ENCODE results near the gene PYGO2.

The PYGO2 gene, protein sequence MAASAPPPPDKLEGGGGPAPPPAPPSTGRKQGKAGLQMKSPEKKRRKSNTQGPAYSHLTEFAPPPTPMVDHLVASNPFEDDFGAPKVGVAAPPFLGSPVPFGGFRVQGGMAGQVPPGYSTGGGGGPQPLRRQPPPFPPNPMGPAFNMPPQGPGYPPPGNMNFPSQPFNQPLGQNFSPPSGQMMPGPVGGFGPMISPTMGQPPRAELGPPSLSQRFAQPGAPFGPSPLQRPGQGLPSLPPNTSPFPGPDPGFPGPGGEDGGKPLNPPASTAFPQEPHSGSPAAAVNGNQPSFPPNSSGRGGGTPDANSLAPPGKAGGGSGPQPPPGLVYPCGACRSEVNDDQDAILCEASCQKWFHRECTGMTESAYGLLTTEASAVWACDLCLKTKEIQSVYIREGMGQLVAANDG

GRCh38 chr1:154961207-154962155 is at the start of gene PYGO2:
Gene PYGO2 (minus strand): TSS chr1:154961782. CDS start chr1:154961576, 206 bp downstream.
- DNase-seq (ENCODE audit: low read depth in 2 of 2, low spot score in 1 of 2): peak in 1 of 2 donors; percentile 58

GRCh38 chr1:155011004-155011416 is 49.4 kb upstream of the PYGO2 start:
- DNase-seq (ENCODE audit: low read depth in 2 of 2, low spot score in 1 of 2): no peak

DNA sequence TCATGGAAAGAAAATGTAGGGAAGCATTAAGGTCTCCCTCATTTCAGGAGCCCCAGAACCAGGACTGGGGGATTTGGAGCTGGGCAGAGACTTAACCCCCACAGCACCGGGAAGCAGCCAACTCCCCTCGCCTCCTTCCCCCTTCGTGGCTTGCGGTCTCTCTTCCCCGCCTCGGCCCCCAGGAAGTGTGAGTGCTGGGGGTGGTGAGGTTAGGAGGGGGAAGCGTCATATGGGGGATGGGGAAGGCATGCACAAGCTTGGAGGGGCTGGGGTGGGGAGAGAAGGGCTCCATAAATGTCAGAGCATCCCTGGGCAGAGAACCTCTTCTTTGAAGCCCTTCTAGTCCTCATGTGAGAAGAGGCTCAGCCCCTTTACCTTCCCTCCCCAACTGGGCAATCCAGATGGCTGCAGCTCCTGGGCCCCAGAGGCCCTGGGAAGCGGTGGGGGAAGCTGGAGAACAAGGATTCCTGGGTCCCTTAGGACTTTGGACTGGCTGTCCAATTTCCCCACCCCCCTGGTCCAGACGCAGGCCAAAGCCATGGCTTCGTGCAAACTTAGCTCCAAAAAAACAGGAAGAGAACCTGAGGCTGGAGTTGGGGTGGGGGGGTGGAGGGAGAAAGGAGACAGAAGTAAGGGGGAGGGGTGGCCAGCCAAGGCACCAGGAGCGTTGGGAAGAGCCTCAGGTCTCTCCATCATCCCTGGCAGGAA is 48.8 kb upstream of the PYGO2 start:
- no peak for DNase-seq (ENCODE audit: low read depth in 2 of 2, low spot score in 1 of 2)

DNA sequence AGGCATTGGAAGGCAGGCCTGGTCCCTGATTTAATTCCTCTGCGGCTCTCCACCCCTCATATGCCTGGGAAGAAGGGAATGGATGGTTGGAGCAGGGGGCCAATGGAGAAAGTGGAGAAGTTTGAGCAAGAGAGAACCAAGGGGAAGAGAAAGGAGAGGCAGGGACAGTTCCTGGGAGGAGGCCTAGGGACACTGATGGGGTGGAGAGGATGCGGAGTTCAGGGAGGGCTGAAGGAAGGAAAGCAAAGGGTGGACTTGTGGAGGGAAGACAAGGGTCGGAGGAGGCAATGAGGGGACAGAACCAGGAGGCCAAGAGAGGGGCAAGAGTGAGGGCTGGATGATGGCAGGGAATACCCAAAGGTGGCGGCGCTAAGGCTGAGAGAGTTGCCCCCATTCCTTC is 48.2 kb upstream of the PYGO2 start:
- DNase-seq (ENCODE audit: low read depth in 2 of 2, low spot score in 1 of 2): no peak

DNA sequence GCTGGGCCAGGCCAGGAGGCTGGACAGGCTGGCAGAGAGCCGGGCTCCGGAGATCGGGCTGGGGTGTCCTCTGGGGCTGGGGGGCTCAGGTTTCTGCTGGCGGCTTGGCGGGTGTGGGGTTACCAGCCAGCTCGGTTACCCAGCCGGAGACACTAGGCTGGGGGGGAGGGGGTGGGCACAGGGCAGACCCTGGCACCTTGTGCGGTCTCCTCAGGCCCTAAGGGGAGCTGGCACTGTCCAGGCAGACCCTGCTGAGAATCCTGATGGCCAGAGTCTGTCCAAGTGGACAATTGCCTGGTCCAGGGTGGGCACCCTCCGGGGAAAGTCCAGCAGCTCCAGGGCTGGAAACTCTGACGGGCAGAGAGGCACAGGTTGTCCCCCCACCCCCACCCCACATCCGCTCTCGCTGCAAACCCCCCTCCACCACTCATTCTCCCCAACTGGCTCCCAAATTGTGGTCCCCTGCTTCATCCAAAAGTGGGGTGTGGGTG is 47.7 kb upstream of the PYGO2 start:
- DNase-seq (ENCODE audit: low read depth in 2 of 2, low spot score in 1 of 2): no peak

DNA sequence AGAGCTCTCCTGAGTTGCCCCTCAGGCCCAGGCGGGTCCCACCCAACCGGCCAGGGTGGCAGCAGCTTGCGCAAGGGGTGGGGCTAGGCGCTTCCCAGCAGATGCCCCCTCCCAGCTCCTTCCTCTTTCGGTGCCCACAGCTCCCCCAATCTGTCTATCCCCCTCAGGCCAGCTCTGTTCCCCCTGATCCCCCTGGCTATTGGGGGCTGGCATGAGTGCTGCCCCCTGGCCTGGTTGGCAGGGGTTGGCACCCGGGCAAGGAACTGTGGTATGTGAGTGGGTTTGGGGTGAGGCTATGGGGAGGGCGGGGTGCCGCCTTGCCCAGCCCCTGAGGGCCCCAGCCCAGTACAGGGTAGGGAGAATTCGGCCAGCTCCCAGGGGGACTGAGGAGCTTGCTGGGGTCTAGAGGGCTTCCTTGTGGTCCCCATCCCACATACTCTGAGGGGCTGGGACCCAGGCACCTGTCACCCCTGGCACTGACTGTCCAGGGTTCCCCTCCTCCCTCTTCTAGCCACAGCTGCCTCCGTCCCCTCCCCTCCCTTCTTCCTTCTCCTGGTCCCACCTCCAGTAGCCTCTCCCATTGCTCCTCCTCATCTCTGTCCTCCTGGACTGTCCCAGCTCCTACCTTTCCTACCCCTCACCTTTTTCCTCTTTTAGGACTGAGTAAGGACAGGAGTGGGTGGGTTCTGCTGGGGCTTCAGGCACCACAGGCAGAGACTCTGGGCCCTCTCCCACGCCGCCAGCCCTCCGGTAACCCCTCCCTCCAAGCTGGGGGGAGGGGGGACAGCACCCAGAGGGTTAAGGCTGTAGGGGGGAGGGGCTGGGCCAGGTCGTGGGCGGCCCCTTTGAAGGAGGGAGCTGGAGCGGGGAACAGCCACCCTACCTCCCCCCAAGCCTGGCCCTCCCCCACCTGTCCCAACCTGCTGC is 46.7 kb upstream of the PYGO2 start:
- no peak for DNase-seq (ENCODE audit: low read depth in 2 of 2, low spot score in 1 of 2)

DNA sequence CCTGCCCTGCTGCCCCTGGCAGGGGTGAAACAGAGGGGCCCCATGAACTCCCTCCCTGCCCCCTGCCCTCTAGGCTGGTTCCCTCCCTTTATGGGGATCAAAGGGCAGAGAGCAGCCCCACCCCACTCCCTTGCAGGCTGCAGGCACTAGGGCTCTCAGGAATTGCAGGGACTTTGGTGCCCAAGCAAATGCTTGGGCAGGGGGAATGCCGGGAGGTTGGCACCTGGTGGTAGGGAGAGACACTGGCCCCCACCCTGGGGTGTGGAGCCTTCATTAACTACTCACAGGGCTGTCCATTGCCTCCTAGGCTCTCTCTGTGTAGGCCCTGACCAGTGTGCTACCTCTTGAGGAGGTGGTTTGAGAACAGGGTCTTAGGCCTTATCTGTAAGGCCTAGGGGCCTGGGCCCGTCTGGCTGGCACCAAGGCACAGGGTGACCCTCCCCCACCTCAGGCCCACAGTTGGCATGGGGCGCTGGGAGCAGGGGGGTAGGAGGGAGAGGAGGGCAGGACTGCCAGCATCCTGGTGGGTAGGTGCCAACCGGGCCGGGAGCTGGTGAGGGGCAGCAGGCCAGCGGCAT is 45.8 kb upstream of the PYGO2 start:
- no peak for DNase-seq (ENCODE audit: low read depth in 2 of 2, low spot score in 1 of 2)

DNA sequence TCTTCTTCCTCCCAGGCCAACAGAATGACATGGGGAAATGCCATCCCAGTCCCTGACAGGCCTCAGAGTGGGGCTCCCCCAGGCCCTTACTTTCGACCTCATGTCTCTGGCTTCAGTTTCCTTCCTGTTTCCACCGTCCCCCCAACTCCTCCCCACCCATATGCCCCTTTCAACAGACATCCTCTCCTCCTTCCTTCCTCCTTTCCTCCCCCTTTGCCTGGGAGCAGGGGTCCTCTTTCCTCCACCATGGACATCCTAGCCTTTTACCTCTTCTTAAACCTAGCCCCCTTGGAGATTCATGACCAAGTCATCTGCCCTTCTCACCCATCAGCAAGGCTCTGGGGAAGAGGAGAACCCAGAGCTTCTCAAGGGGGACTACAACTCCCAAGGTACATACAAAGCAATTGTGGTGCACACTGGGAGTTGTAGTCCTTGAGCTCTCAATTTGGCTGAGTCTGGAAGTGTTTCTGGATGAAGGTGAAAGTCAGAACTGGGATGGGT is 45.1 kb upstream of the PYGO2 start:
- no peak for DNase-seq (ENCODE audit: low read depth in 2 of 2, low spot score in 1 of 2)

GRCh38 chr1:155005076-155006011 is 43.8 kb upstream of the PYGO2 start:
- no peak for DNase-seq (ENCODE audit: low read depth in 2 of 2, low spot score in 1 of 2)

GRCh38 chr1:155004352-155005075 is 42.9 kb upstream of the PYGO2 start:
- DNase-seq (ENCODE audit: low read depth in 2 of 2, low spot score in 1 of 2): no peak

DNA sequence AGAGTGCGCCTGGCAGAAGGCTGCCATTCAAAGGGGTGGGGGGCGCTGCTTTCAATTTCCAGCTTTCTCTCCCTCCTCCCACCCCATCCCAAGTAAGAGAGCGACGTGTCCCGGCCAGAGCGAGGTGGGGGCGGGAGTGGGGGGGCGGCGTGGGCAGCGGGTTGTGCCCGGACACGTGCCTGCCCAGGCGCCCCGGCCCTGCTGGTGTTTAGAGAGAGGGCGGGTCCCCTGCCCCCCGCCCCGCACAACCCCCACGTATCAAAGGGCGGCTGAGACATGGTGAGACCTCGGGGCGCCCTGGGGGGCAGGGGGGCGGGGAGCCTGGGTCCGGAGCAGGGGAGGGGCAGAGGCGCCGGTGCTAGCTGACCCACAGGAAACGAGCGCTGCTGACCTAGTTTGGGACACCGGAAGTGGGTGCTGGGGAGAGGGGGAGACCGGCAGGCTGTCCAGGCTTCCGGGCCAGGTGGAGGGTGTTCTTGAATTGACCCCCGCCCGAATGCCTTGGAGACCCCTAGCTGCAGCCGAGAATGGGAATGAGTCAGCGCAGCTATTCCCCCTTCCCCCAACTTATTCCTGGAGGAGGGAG is 42.3 kb upstream of the PYGO2 start:
- no peak for DNase-seq (ENCODE audit: low read depth in 2 of 2, low spot score in 1 of 2)

DNA sequence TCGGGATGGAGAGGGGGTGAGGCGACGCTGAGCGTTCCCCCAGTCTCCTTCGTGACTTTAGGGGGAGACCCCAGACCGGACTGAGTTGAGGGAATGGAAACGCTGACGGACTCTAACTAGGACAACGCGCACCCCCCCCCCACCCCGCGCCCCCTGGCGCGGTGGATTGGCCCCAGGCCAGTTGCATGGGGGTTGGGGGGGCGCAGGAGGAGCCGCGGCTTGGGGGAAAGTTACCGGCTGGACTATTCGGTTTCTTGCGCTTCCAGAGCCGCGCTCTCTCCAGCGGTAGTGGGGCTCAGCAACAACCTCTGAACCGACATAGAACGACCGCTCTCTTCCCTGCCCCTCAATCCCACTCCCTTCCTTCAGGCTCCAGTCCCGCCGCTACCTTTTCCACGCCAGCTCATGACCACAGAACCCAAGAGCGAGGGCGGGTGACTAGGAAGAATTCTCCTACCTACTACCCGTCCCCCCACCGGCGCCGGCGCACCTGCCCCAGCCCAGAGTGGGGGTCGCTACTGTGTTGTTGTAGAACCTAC is 41.7 kb upstream of the PYGO2 start:
- no peak for DNase-seq (ENCODE audit: low read depth in 2 of 2, low spot score in 1 of 2)

DNA sequence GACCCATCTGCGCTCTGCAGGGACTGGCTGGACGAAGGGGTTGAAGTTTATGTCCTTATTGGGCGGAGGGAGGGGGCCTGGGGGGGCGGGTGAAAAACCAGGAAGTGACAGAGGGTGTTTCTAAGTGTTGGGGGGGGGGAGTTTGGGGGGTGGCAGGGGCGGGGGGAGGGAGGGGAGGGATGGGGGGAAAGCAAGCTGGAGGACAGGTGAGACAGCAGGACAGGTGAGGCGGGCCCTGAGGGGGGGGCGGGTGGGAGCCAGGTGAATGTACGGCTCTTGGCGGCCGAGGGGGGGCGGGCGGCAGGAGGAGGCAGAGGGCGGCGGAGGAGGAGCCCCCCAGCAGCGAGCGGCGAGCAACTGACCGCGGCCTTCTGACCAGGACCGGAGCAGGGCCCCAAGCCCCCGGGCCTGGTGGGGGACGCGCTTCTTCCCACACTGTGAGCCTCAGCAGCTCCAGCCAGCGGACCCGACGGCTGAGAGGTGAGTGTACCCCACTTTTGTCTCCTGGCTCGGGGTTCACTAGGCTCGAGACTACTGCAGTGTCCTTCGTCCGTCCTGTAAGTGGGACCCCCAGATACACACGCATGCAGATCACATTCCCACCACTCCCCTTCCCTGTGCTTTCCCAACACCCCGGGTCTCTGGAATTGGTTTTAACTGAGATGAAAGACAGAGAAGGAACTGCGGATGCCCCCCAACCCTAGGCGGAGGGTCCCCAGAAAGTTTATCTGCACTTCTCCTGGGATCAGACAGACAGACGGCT is 41.1 kb upstream of the PYGO2 start, which contains the start of gene ZBTB7B:
Gene ZBTB7B (plus strand): TSS at position 339 of the 763 bp plus-strand sequence. CDS start 11,859 bp downstream, outside the sequence.
- DNase-seq (ENCODE audit: low read depth in 2 of 2, low spot score in 1 of 2): no peak

DNA sequence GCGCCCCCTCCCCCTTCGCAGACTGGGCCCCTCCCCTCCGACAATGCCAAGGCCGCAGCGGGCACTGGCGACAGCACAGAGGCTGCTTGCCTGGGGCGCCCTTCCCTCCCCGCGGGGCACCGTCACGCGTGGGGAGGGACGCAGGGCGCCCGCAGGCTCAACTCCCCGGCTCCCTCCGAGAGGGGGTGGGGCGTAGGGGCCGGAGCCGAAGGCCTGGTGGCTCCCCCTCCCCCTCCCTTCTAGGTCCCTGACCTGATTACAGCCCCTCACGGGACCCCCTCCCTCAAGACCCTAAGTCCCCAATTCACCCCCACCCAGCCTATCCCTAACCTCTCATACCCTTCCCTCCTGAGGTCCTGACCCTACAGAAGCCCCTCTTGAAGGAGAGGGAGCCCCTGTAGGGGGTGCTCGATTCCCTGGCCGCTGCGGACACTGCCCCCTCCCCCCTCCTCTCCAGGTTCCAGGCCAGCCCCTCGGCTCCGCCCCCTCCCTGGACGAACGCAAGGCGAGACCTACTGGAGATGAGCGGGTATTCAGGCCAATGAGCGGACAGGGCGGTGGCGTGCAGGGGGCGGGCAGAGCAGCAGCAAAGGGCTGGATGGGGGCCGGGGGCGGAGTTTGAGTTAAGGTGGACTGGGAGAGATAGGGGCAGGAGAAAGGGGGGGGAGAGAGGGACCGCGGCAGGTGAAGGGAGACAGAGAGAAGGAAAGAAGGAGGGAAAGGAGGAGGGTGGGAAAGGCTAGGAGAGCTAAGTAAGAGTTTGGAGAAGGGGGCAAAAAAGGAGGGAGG is 40.3 kb upstream of the PYGO2 start:
- DNase-seq (ENCODE audit: low read depth in 2 of 2, low spot score in 1 of 2): peak; percentile 90 to 95

GRCh38 chr1:155001425-155001674 is 39.8 kb upstream of the PYGO2 start:
- DNase-seq (ENCODE audit: low read depth in 2 of 2, low spot score in 1 of 2): no peak

All from stimulated activated CD8-positive, alpha-beta memory T cell treated with anti-CD3 and anti-CD28 coated beads, Interleukin-4, amount 100 ng/mL, for 1 hour (primary cell).